Astrocyte (in vitro differentiated cells and primary cell): ENCODE data around the gene STARD13. TPM values are rescaled to one million over a fixed set of nuclear protein-coding genes. Genes with fewer than 3 reads are reported as not detected.

Experiments used
- DNase-seq: peaks from one replicate; pipeline ENCODE4 v3.0.0-alpha.2; 2010; ENCODE audit warnings: low read depth
- FAIRE-seq: peaks from 2 replicates; lab custom pipeline; 2011; peaks lifted over from hg19 to GRCh38; lab: Jason Lieb, UNC
- H2AFZ ChIP-seq: 2 replicates; pipeline ENCODE4 v1.6.0; 2012; ENCODE audit warnings: low read depth, low read length, inconsistent platforms
- H3K27ac ChIP-seq: 2 replicates; pipeline ENCODE4 v1.5.1; 2011; ENCODE audit warnings: low read depth, low read length, inconsistent platforms
- H3K27me3 ChIP-seq: 2 replicates; pipeline ENCODE4 v1.6.0; 2011; ENCODE audit warnings: low read length, inconsistent platforms; ENCODE audit not compliant: insufficient read depth
- H3K36me3 ChIP-seq: 2 replicates; pipeline ENCODE4 v1.5.1; 2011; ENCODE audit warnings: low read length, inconsistent platforms; ENCODE audit not compliant: insufficient read depth
- H3K4me1 ChIP-seq: 2 replicates; pipeline ENCODE4 v1.5.1; 2011; ENCODE audit warnings: low read length, inconsistent platforms; ENCODE audit not compliant: insufficient read depth
- H3K4me2 ChIP-seq: 2 replicates; pipeline ENCODE4 v1.6.0; 2012; ENCODE audit warnings: low read length, inconsistent platforms
- H3K4me3 ChIP-seq: 2 replicates; pipeline ENCODE4 v1.5.1; 2011; ENCODE audit warnings: low read depth, mild to moderate bottlenecking, low read length, inconsistent platforms; ENCODE audit not compliant: insufficient read depth
- H3K79me2 ChIP-seq: 2 replicates; pipeline ENCODE4 v1.6.0; 2012; ENCODE audit warnings: mild to moderate bottlenecking, low read length, inconsistent platforms; ENCODE audit not compliant: insufficient read depth
- H3K9ac ChIP-seq: 2 replicates; pipeline ENCODE4 v1.6.0; 2012; ENCODE audit warnings: mild to moderate bottlenecking, low read length, inconsistent platforms
- H3K9me3 ChIP-seq: 2 replicates; pipeline ENCODE4 v1.5.1; 2012; ENCODE audit warnings: low read depth, mild to moderate bottlenecking, low read length, inconsistent platforms; ENCODE audit not compliant: insufficient read depth
- H4K20me1 ChIP-seq: 2 replicates; pipeline ENCODE4 v1.6.0; 2012; ENCODE audit warnings: low read length, inconsistent platforms; ENCODE audit not compliant: insufficient read depth
- H3K27ac Mint-ChIP-seq: one replicate; pipeline ENCODE4 v1.8.0; 2021; ENCODE audit warnings: mild to moderate bottlenecking, mixed read lengths; ENCODE audit not compliant: unreplicated experiment
- H3K27me3 Mint-ChIP-seq: one replicate; pipeline ENCODE4 v1.8.0; 2021; ENCODE audit warnings: low read depth, mixed read lengths; ENCODE audit not compliant: unreplicated experiment
- H3K36me3 Mint-ChIP-seq: one replicate; pipeline ENCODE4 v1.8.0; 2021; ENCODE audit warnings: low read depth, mixed read lengths; ENCODE audit not compliant: unreplicated experiment
- H3K4me1 Mint-ChIP-seq: one replicate; pipeline ENCODE4 v1.8.0; 2021; ENCODE audit warnings: low read depth, mixed read lengths; ENCODE audit not compliant: unreplicated experiment
- H3K4me3 Mint-ChIP-seq: one replicate; pipeline ENCODE4 v1.8.0; 2021; ENCODE audit warnings: mild to moderate bottlenecking, moderate library complexity, mixed read lengths; ENCODE audit not compliant: unreplicated experiment
- H3K9me3 Mint-ChIP-seq: one replicate; pipeline ENCODE4 v1.8.0; 2021; ENCODE audit warnings: mild to moderate bottlenecking, mixed read lengths; ENCODE audit not compliant: unreplicated experiment
- EZH2 ChIP-seq: IDR thresholded peaks from 2 replicates; pipeline ENCODE4 v1.6.1; 2012; ENCODE audit warnings: mild to moderate bottlenecking, low read length, inconsistent platforms; ENCODE audit not compliant: insufficient read depth
- total RNA-seq: library from RNA; stranded (reverse); gene quantifications from 2 replicates; pipeline ENCODE4 v1.2.1, GENCODE V29; 2021
- TF ChIP-seq, protein P1 (sequence below): IDR thresholded peaks from 2 replicates; pipeline ENCODE4 v1.5.1; 2011; ENCODE audit warnings: low read depth, mild to moderate bottlenecking, inconsistent platforms, low read length, moderate library complexity; ENCODE audit not compliant: insufficient read depth

Gene STARD13
- total RNA-seq, 1 donor from 2014 or later: 30.1 TPM

DNA sequence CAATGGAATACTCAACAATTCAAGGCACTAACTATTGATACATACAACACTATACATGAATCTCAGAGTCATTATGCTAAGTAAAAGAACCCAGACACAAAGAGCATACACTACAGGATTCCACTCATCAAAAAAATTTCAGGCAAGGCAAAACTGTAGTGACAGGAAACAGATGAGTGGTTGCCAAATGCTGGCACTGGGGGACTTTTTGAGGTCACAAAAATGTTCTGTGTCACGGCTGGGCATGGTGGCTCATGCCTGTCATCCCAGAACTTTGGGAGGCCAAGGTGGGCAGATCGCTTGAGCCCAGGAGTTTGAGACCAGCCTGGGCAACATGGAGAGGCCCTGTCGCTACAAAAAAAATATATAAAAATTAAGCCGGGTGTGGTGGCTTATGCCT is 139.9 kb downstream of the STARD13 start:
- no peak for DNase-seq
- no peak overlapping the region for H3K27ac ChIP-seq
- H4K20me1 ChIP-seq: peaks cover 5% of the 10 kb centered on the region
- H3K27me3 ChIP-seq: no peaks in the 10 kb centered on the region
- no peak overlapping the region for H3K4me3 ChIP-seq
- peaks cover 8% of the 10 kb centered on the region for H3K36me3 ChIP-seq
- H2AFZ ChIP-seq: no peak overlapping the region
- TF ChIP-seq EZH2: no peak
- TF ChIP-seq, protein P1, sequence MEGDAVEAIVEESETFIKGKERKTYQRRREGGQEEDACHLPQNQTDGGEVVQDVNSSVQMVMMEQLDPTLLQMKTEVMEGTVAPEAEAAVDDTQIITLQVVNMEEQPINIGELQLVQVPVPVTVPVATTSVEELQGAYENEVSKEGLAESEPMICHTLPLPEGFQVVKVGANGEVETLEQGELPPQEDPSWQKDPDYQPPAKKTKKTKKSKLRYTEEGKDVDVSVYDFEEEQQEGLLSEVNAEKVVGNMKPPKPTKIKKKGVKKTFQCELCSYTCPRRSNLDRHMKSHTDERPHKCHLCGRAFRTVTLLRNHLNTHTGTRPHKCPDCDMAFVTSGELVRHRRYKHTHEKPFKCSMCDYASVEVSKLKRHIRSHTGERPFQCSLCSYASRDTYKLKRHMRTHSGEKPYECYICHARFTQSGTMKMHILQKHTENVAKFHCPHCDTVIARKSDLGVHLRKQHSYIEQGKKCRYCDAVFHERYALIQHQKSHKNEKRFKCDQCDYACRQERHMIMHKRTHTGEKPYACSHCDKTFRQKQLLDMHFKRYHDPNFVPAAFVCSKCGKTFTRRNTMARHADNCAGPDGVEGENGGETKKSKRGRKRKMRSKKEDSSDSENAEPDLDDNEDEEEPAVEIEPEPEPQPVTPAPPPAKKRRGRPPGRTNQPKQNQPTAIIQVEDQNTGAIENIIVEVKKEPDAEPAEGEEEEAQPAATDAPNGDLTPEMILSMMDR: no peak
- no peaks in the 10 kb centered on the region for H3K27me3 Mint-ChIP-seq
- H3K4me1 ChIP-seq: no peaks in the 10 kb centered on the region
- H3K9me3 ChIP-seq: no peaks in the 10 kb centered on the region
- H3K4me2 ChIP-seq: no peak overlapping the region
- H3K9me3 Mint-ChIP-seq: no peaks in the 10 kb centered on the region
- H3K27ac Mint-ChIP-seq: no peak overlapping the region
- H3K79me2 ChIP-seq: peaks cover 70% of the 10 kb centered on the region
- no peak for FAIRE-seq
- H3K36me3 Mint-ChIP-seq: peaks cover 24% of the 10 kb centered on the region
- no peak overlapping the region for H3K9ac ChIP-seq
- H3K4me1 Mint-ChIP-seq: no peaks in the 10 kb centered on the region
- no peak overlapping the region for H3K4me3 Mint-ChIP-seq

DNA sequence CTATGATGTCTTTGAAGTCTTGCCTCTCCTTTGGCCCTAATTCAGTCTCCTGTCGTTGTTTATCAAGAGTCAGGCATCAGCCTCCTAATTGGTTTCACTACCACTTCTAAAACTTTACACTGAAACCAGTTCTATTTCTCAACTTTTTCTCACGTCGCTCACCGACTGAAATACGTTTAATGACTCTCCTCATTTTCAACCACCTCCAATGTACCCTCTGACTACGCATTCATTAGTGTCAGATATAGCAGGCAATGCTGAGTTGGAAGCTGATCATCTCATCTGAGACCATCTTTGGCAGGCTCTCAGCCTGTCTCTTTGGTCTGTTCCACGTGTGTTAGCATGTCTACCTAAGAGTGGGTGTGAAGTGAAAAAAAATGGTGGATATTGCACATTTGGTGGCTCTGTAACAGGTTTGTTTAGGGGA is 141.2 kb downstream of the STARD13 start:
- Mint-ChIP-seq H3K36me3 (peaks cover 26% of the 10 kb centered on the region), H3K9me3 (no peaks in the 10 kb centered on the region), H3K4me1 (no peaks in the 10 kb centered on the region), H3K27ac (no peak overlapping the region), H3K4me3 (no peak overlapping the region), H3K27me3 (no peaks in the 10 kb centered on the region)
- Histone ChIP-seq H3K79me2 (peaks cover 68% of the 10 kb centered on the region), H2AFZ (no peak overlapping the region), H3K9ac (no peak overlapping the region), H3K9me3 (no peaks in the 10 kb centered on the region), H3K4me1 (no peaks in the 10 kb centered on the region), H3K4me2 (no peak overlapping the region), H4K20me1 (peaks cover 5% of the 10 kb centered on the region), H3K4me3 (no peak overlapping the region), H3K36me3 (peaks cover 18% of the 10 kb centered on the region), H3K27me3 (no peaks in the 10 kb centered on the region), H3K27ac (no peak overlapping the region)
- DNase-seq (no peak), FAIRE-seq (no peak)
- TF ChIP-seq, protein P1: no peak
- no peak for TF ChIP-seq EZH2

DNA sequence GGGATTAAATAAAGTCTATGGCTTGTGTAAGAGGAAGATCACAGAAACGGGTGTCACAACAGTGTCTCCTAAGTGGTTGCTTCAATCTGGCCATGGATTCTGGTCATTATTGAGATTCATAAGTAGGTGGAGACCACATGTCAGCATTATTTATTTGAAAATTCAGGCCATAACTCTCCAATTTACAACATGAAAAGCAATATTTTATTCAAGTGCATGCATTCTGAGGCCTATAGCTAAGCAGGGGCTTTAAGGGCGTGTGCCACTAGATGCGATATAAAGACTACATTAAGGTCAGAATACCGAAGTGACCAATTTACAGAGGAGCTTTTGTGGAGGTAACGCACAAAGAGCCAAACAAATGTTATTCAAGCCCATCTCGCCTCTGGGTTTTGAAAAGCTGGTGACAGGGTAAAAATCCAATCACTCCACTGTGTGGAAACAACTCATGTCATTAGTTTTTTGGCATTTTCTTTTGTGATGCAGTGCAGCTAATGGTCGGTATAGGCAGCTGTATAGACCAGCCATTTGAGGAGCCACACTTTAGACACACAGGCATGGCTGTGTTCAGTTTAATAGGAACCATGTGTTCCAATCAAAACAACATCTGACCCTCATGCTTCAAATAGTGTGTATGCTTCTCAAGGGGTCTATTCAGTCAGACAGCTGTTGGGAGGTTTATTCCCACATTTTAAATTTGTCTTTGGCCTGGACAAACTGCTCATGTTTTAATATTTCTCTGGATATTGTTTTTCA is 145.6 kb downstream of the STARD13 start:
- Mint-ChIP-seq H3K4me1 (peaks cover 1% of the 10 kb centered on the region), H3K27me3 (no peaks in the 10 kb centered on the region), H3K27ac (no peak overlapping the region), H3K9me3 (no peaks in the 10 kb centered on the region), H3K4me3 (no peak overlapping the region), H3K36me3 (peaks cover 32% of the 10 kb centered on the region)
- H3K79me2 ChIP-seq: peaks cover 41% of the 10 kb centered on the region
- H3K27me3 ChIP-seq: no peaks in the 10 kb centered on the region
- H4K20me1 ChIP-seq: peaks cover 12% of the 10 kb centered on the region
- no peaks in the 10 kb centered on the region for H3K9me3 ChIP-seq
- H3K4me2 ChIP-seq: no peak overlapping the region
- H3K4me1 ChIP-seq: no peaks in the 10 kb centered on the region
- H3K27ac ChIP-seq: no peak overlapping the region
- TF ChIP-seq, protein P1: no peak
- TF ChIP-seq EZH2: no peak
- FAIRE-seq (no peak), DNase-seq (no peak)
- peaks cover 26% of the 10 kb centered on the region for H3K36me3 ChIP-seq
- no peak overlapping the region for H3K9ac ChIP-seq
- no peak overlapping the region for H3K4me3 ChIP-seq
- H2AFZ ChIP-seq: no peak overlapping the region
